H9 (cell line): Measurements from ENCODE around the gene ZSWIM6. TPM values are rescaled to one million over a fixed set of nuclear protein-coding genes. Genes with fewer than 3 reads are reported as not detected.

Experiments used
- DNase-seq: peaks from one replicate; pipeline ENCODE4 v3.0.0-alpha.2; 2017
- H2AFZ ChIP-seq: one replicate; pipeline ENCODE4 v1.6.1; 2013; ENCODE audit warnings: mild to moderate bottlenecking, low read length, control low read depth, moderate library complexity
- H2AK5ac ChIP-seq: 2 replicates; pipeline ENCODE4 v1.6.1; 2013; ENCODE audit warnings: low read length, control low read depth, mixed read lengths; ENCODE audit not compliant: insufficient read length
- H2BK120ac ChIP-seq: one replicate; pipeline ENCODE4 v1.6.1; 2013; ENCODE audit warnings: low read depth, mild to moderate bottlenecking, low read length, control low read depth, inconsistent platforms; ENCODE audit not compliant: poor library complexity, severe bottlenecking
- H2BK12ac ChIP-seq: 2 replicates; pipeline ENCODE4 v1.6.1; 2013; ENCODE audit warnings: low read length, control low read depth, mixed read lengths, low read depth; ENCODE audit not compliant: insufficient read length
- H2BK15ac ChIP-seq: 2 replicates; pipeline ENCODE4 v1.6.1; 2013; ENCODE audit warnings: low read depth, low read length, control low read depth
- H2BK20ac ChIP-seq: one replicate; pipeline ENCODE4 v1.6.1; 2013; ENCODE audit warnings: low read depth, mild to moderate bottlenecking, low read length, control low read depth, inconsistent platforms; ENCODE audit not compliant: poor library complexity, severe bottlenecking
- H2BK5ac ChIP-seq: 2 replicates; pipeline ENCODE4 v1.6.1; 2013; ENCODE audit warnings: low read length, control low read depth, mixed read lengths; ENCODE audit not compliant: insufficient read length
- H3K14ac ChIP-seq: 2 replicates; pipeline ENCODE4 v1.6.1; 2013; ENCODE audit warnings: low read length, control low read depth; ENCODE audit not compliant: insufficient read depth
- H3K18ac ChIP-seq: 2 replicates; pipeline ENCODE4 v1.6.1; 2013; ENCODE audit warnings: low read depth, mild to moderate bottlenecking, mixed read lengths, low read length, control low read depth; ENCODE audit not compliant: insufficient read length
- H3K23ac ChIP-seq: 2 replicates; pipeline ENCODE4 v1.6.1; 2013; ENCODE audit warnings: low read length, control low read depth, mixed read lengths, low read depth; ENCODE audit not compliant: insufficient read length
- H3K23me2 ChIP-seq: 2 replicates; pipeline ENCODE4 v1.6.1; 2013; ENCODE audit warnings: low read depth, mild to moderate bottlenecking, mixed read lengths, low read length, control low read depth; ENCODE audit not compliant: insufficient read length, poor library complexity, severe bottlenecking
- H3K27ac ChIP-seq: 2 replicates; pipeline ENCODE4 v1.5.1; 2013; ENCODE audit warnings: low read length, control low read depth, mixed read lengths, low read depth; ENCODE audit not compliant: insufficient read length
- H3K27me3 ChIP-seq: 2 replicates; pipeline ENCODE4 v1.6.1; 2013; ENCODE audit warnings: low read length, control low read depth, inconsistent platforms; ENCODE audit not compliant: insufficient read depth
- H3K4ac ChIP-seq: 2 replicates; pipeline ENCODE4 v1.6.1; 2013; ENCODE audit warnings: low read depth, mild to moderate bottlenecking, control low read depth, inconsistent platforms, low read length, moderate library complexity
- H3K4me1 ChIP-seq: 2 replicates; pipeline ENCODE4 v1.6.1; 2013; ENCODE audit warnings: low read length, control low read depth, inconsistent platforms; ENCODE audit not compliant: insufficient read depth
- H3K4me2 ChIP-seq: 2 replicates; pipeline ENCODE4 v1.6.1; 2013; ENCODE audit warnings: low read length, control low read depth, mixed read lengths; ENCODE audit not compliant: insufficient read length, insufficient read depth
- H3K56ac ChIP-seq: 2 replicates; pipeline ENCODE4 v1.6.1; 2013; ENCODE audit warnings: low read depth, mild to moderate bottlenecking, mixed read lengths, low read length, control low read depth; ENCODE audit not compliant: insufficient read length
- H3K79me1 ChIP-seq: 2 replicates; pipeline ENCODE4 v1.6.1; 2013; ENCODE audit warnings: low read depth, mild to moderate bottlenecking, moderate library complexity, low read length, control low read depth, inconsistent platforms; ENCODE audit not compliant: insufficient read depth, poor library complexity, severe bottlenecking
- H3K79me2 ChIP-seq: 2 replicates; pipeline ENCODE4 v1.6.1; 2013; ENCODE audit warnings: low read length, control low read depth, inconsistent platforms; ENCODE audit not compliant: insufficient read depth
- H3K9ac ChIP-seq: 2 replicates; pipeline ENCODE4 v1.6.1; 2013; ENCODE audit warnings: low read length, control low read depth, mixed read lengths; ENCODE audit not compliant: insufficient read length; ENCODE audit errors: extremely low read depth
- H3K9me3 ChIP-seq: one replicate; pipeline ENCODE4 v1.6.1; 2013; ENCODE audit warnings: low read depth, low read length, inconsistent platforms; ENCODE audit not compliant: control insufficient read depth
- H3T11ph ChIP-seq: one replicate; pipeline ENCODE4 v1.6.1; 2013; ENCODE audit warnings: mild to moderate bottlenecking, low read length, control low read depth, inconsistent platforms
- H4K20me1 ChIP-seq: one replicate; pipeline ENCODE4 v1.6.1; 2013; ENCODE audit not compliant: control insufficient read depth, insufficient read length, insufficient read depth
- H4K5ac ChIP-seq: 2 replicates; pipeline ENCODE4 v1.6.1; 2013; ENCODE audit warnings: low read depth, mild to moderate bottlenecking, mixed read lengths, low read length, control low read depth; ENCODE audit not compliant: insufficient read length
- H4K8ac ChIP-seq: replicated peaks from 2 replicates; pipeline ENCODE4 v1.6.1; 2013; ENCODE audit warnings: low read length, control low read depth, mixed read lengths, low read depth; ENCODE audit not compliant: insufficient read length
- H4K91ac ChIP-seq: 2 replicates; pipeline ENCODE4 v1.6.1; 2013; ENCODE audit warnings: low read depth, mild to moderate bottlenecking, moderate library complexity, mixed read lengths, low read length, control low read depth; ENCODE audit not compliant: insufficient read length
- H3K27ac Mint-ChIP-seq, 3 experiments: 2 replicates in 2 of 3; 3 replicates in 1 of 3; pipeline ENCODE4 v1.8.0; 2020 to 2021; ENCODE audit warnings: mixed read lengths in 3 of 3, mild to moderate bottlenecking in 1 of 3, moderate library complexity in 1 of 3
- H3K27me3 Mint-ChIP-seq: 2 replicates; pipeline ENCODE4 v1.8.0; 2021; ENCODE audit warnings: low read depth, mild to moderate bottlenecking, moderate library complexity, mixed read lengths
- H3K36me3 Mint-ChIP-seq, 3 experiments: 2 replicates in 2 of 3; 3 replicates in 1 of 3; pipeline ENCODE4 v1.8.0; 2020 to 2021; ENCODE audit warnings: low read depth in 3 of 3, mixed read lengths in 3 of 3; ENCODE audit not compliant: insufficient read depth in 1 of 3
- H3K4me1 Mint-ChIP-seq, 2 experiments: 2 replicates each; pipeline ENCODE4 v1.8.0; 2020; ENCODE audit warnings: mixed read lengths in 2 of 2
- H3K4me3 Mint-ChIP-seq, 2 experiments: 2 replicates in 1 of 2; 3 replicates in 1 of 2; pipeline ENCODE4 v1.8.0; 2020 to 2021; ENCODE audit warnings: mild to moderate bottlenecking in 2 of 2, mixed read lengths in 2 of 2, moderate library complexity in 1 of 2
- H3K9me3 Mint-ChIP-seq, 2 experiments: 2 replicates in 1 of 2; 3 replicates in 1 of 2; pipeline ENCODE4 v1.8.0; 2020; ENCODE audit warnings: mild to moderate bottlenecking in 2 of 2, mixed read lengths in 2 of 2, moderate library complexity in 1 of 2
- CTCF ChIP-seq: fragments of 200-600 bp; sonication (generic); conservative IDR thresholded peaks from 3 replicates; pipeline ENCODE4 v1.8.0; 2021; ENCODE audit warnings: antibody characterized with exemption, mild to moderate bottlenecking
- whole genome bisulfite sequencing: extraction: QIAGEN DNeasy Blood & Tissue Kit; methylation state at CpG from one replicate; pipeline ENCODE4 v1.1.7; 2013; ENCODE audit warnings: missing lambda C conversion rate, low lambda C conversion rate, mixed read lengths; ENCODE audit not compliant: insufficient read length; ENCODE audit errors: extremely low coverage; 5-methylcytosine and 5-hydroxymethylcytosine counted together
- total RNA-seq: library from RNA; stranded (reverse); gene quantifications from 2 replicates; pipeline ENCODE4 v1.2.1, GENCODE V29; 2021

Gene ZSWIM6
- total RNA-seq, 1 experiment from 2014 or later, result 11.5 TPM

DNA sequence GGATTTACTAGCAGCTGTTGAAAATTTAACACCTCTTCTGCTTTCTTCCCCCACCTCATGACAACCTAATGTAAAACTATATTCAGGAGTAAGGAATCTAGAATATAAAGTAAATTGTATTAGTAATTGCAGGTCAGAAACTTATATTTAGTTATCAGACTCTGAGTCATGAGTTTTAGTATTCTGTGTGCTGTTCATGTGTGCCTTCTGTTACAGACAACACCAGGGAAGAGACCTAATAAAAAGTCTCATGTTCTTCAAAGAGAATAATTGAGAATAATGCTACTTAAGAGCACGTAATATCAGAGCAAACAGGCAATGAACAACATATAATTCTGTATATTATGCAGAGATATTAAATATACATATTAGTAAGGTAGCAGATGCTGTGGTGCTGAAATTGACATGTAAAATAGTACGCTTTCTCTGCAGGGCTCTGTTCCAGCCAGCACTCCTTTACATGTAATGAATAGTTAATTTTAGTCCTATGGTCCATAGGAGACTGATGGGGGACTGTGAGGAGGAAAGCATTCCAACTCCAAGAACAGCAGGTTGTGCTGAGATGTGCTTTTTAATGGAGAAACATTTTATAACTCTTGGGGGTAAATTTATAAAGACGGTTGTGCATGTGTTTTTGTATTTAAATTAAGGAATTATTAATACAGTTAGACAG is 106.4 kb downstream of the ZSWIM6 start:
- 100% methylated on average over 1 of the region's 3 CpGs for WGBS
- no peak overlapping the region for H3K14ac ChIP-seq
- peaks cover 2% of the 10 kb centered on the region for H3K79me1 ChIP-seq

More for the DNA sequence above, 106.4 kb downstream of the ZSWIM6 start:
- Histone ChIP-seq H3K79me2 (no peaks in the 10 kb centered on the region; the same call in 1 of the 2 replicates), H3K4me2 (no peak overlapping the region), H2AFZ (no peak overlapping the region), H3K4ac (no peak overlapping the region), H3K27me3 (no peaks in the 10 kb centered on the region), H3K9ac (no peak overlapping the region), H4K8ac (no peak overlapping the region), H3K18ac (no peak overlapping the region), H2AK5ac (no peak overlapping the region), H4K5ac (no peak overlapping the region), H2BK15ac (no peak overlapping the region), H3K56ac (no peak overlapping the region), H4K20me1 (no peaks in the 10 kb centered on the region), H3K23ac (no peak overlapping the region), H2BK20ac (no peak overlapping the region), H2BK120ac (no peak overlapping the region), H2BK5ac (no peak overlapping the region), H2BK12ac (no peak overlapping the region), H3K23me2 (no peaks in the 10 kb centered on the region), H4K91ac (no peak overlapping the region), H3K9me3 (peaks cover 20% of the 10 kb centered on the region), H3K4me1 (no peaks in the 10 kb centered on the region), H3K27ac (no peak overlapping the region), H3T11ph (no peak overlapping the region)
- peaks cover 17 to 25% (median 23%) of the 10 kb centered on the region in 3 experiments for H3K36me3 Mint-ChIP-seq
- H3K9me3 Mint-ChIP-seq, result peaks cover 23 to 33% of the 10 kb centered on the region in 2 experiments
- peaks cover 0 to 2% of the 10 kb centered on the region in 2 experiments; a peak in 1 of 4 replicates for H3K4me1 Mint-ChIP-seq
- no peak overlapping the region for H3K4me3 Mint-ChIP-seq
- no peak overlapping the region for H3K27ac Mint-ChIP-seq
- no peak for TF ChIP-seq CTCF
- H3K27me3 Mint-ChIP-seq, result no peaks in the 10 kb centered on the region
- no peak for DNase-seq
